Lung (tissue), 12 donors: Measurements from ENCODE around the gene SGSM2. TPM values are rescaled to one million over a fixed set of nuclear protein-coding genes. Genes with fewer than 3 reads are reported as not detected.
"Not testable (repeated sequence)": the region's sequence is repeated elsewhere in the genome, so short reads cannot be mapped to it uniquely, and the experiment has no call there.

ENCODE experiments used
- ATAC-seq: fragments of 200-7000 bp; cut with Tn5 transposase; one replicate; pipeline ENCODE4 v1.9.1; 2020; ENCODE audit warnings: moderate number of reproducible peaks; ENCODE audit not compliant: insufficient read depth, low FRiP score
- DNase-seq, 3 donors: peaks; one replicate each; pipeline ENCODE4 v3.0.0-alpha.2; 2013 to 2017
- H3K27ac ChIP-seq, 2 donors: one replicate each; pipeline ENCODE4 v1.5.1; 2013; ENCODE audit warnings: mild to moderate bottlenecking in 2 of 2, moderate library complexity in 2 of 2, control low read depth in 1 of 2, inconsistent platforms in 1 of 2, low read depth in 1 of 2, low read length in 1 of 2
- H3K27me3 ChIP-seq, 3 donors: one replicate each; pipeline ENCODE4 v1.5.1; 2013; ENCODE audit warnings: low read length in 2 of 3; ENCODE audit not compliant: control insufficient read depth in 3 of 3, insufficient read depth in 3 of 3
- H3K36me3 ChIP-seq, 4 donors: one replicate each; pipeline ENCODE4 v1.5.1; 2013; ENCODE audit warnings: low read length in 4 of 4, mild to moderate bottlenecking in 1 of 4, moderate library complexity in 1 of 4; ENCODE audit not compliant: control insufficient read depth in 4 of 4, insufficient read depth in 4 of 4
- H3K4me1 ChIP-seq, 5 donors: one replicate each; pipeline ENCODE4 v1.5.1; 2013; ENCODE audit warnings: low read length in 5 of 5, mild to moderate bottlenecking in 2 of 5, moderate library complexity in 1 of 5; ENCODE audit not compliant: control insufficient read depth in 5 of 5, insufficient read depth in 5 of 5
- H3K4me3 ChIP-seq: one replicate; pipeline ENCODE4 v1.5.1; 2013; ENCODE audit warnings: mild to moderate bottlenecking, control low read depth, moderate library complexity
- H3K9ac ChIP-seq, 2 donors: one replicate each; pipeline ENCODE4 v1.5.1; 2013; ENCODE audit warnings: low read length in 2 of 2, control low read depth in 1 of 2; ENCODE audit not compliant: insufficient read depth in 1 of 2
- H3K9me3 ChIP-seq, 4 donors: one replicate each; pipeline ENCODE4 v1.5.1; 2013; ENCODE audit warnings: low read length in 3 of 4, mild to moderate bottlenecking in 1 of 4, moderate library complexity in 1 of 4; ENCODE audit not compliant: control insufficient read depth in 4 of 4, insufficient read depth in 3 of 4
- WGBS, 2 donors: extraction: QIAGEN DNeasy Blood & Tissue Kit; methylation state at CpG; one replicate each; pipeline ENCODE4 v1.1.7; 2013; 5-methylcytosine and 5-hydroxymethylcytosine counted together
- polyA plus RNA-seq, 2 donors: library from polyadenylated mRNA; stranded (reverse); fragments of 200-250 nt; gene quantifications; one replicate each; pipeline ENCODE4 v1.2.1, GENCODE V29; 2013
- total RNA-seq, 2 donors: library from RNA; depleted of rRNA in 1 of 2; stranded (reverse); fragments of >200 nt in 1 of 2; gene quantifications; one replicate each; pipeline ENCODE4 v1.2.1, GENCODE V29; 2014 to 2021
- TF ChIP-seq, protein P1 (sequence below): IDR thresholded peaks from 2 replicates; pipeline ENCODE4 v1.5.1; 2012; ENCODE audit warnings: mild to moderate bottlenecking; ENCODE audit errors: control extremely low read depth, extremely low read depth
- donor health status: control.
- donor health status: control.
- donor health status: Bipolar disorder and iron deficiency.
- donor health status: healthy.
- donor health status: DM: yes; HTN: yes; CAD: no.

The SGSM2 gene
- total and polyA plus RNA-seq, 4 donors: 33.1 to 60.8 (median 52.4) TPM

GRCh38 chr17:2309338-2310154 is 27.8 kb upstream of the SGSM2 start:
- no peak for ATAC-seq
- TF ChIP-seq, protein P1, sequence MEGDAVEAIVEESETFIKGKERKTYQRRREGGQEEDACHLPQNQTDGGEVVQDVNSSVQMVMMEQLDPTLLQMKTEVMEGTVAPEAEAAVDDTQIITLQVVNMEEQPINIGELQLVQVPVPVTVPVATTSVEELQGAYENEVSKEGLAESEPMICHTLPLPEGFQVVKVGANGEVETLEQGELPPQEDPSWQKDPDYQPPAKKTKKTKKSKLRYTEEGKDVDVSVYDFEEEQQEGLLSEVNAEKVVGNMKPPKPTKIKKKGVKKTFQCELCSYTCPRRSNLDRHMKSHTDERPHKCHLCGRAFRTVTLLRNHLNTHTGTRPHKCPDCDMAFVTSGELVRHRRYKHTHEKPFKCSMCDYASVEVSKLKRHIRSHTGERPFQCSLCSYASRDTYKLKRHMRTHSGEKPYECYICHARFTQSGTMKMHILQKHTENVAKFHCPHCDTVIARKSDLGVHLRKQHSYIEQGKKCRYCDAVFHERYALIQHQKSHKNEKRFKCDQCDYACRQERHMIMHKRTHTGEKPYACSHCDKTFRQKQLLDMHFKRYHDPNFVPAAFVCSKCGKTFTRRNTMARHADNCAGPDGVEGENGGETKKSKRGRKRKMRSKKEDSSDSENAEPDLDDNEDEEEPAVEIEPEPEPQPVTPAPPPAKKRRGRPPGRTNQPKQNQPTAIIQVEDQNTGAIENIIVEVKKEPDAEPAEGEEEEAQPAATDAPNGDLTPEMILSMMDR: no peak
- 69 to 79% methylated on average over 6 of the region's 6 CpGs for WGBS, 2 donors
- DNase-seq: peak in 2 of 3 donors; percentile 9 to 11
- Histone ChIP-seq H3K36me3 (no peaks in the 10 kb centered on the region), H3K4me1 (peaks cover 0 to 8% (median 2%) of the 10 kb centered on the region in 5 donors), H3K9ac (peak overlapping the region in 1 of 2 donors; percentile 23), H3K27ac (no peak overlapping the region), H3K4me3 (no peak overlapping the region), H3K27me3 (no peaks in the 10 kb centered on the region), H3K9me3 (no peaks in the 10 kb centered on the region)

DNA sequence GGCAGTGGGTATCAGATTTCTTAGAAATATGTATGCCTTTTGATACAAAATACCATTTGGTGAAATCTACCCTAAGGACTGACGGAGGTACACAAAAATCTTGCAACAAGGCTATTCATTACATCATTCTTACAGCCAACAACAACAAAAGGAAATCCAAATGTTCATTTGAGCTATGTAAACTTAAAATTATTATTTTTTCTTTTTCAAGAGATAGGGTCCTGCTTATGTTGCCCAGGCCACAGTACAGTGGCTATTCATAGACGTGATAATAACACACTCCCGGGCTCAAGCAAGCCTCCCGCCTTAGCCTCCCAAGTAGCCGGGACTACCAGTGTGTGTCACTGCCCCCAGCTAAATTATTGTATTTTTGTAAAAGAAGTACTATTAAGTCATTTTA is 24.6 kb upstream of the SGSM2 start:
- Histone ChIP-seq H3K27ac (no peak overlapping the region), H3K36me3 (no peaks in the 10 kb centered on the region), H3K27me3 (no peaks in the 10 kb centered on the region), H3K4me3 (no peak overlapping the region), H3K4me1 (peaks cover 0 to 8% (median 0%) of the 10 kb centered on the region in 5 donors), H3K9me3 (no peaks in the 10 kb centered on the region), H3K9ac (no peak overlapping the region)
- TF ChIP-seq, protein P1: no peak
- DNase-seq (no peak), ATAC-seq (no peak)
- 88 to 96% methylated on average over 5 of the region's 5 CpGs for WGBS, 2 donors

- not testable (repeated sequence) for H3K9me3 ChIP-seq, H3K9ac ChIP-seq, H3K27me3 ChIP-seq, ATAC-seq, H3K4me1 ChIP-seq, H3K36me3 ChIP-seq, H3K4me3 ChIP-seq, DNase-seq, H3K27ac ChIP-seq
- WGBS, 2 donors: 94 to 97% methylated on average over 7 of the region's 7 CpGs
Observed at GRCh38 chr17:2316916-2317205, 20.4 kb upstream of the SGSM2 start.

- ATAC-seq: no peak
- Histone ChIP-seq H3K9me3 (no peaks in the 10 kb centered on the region), H3K27ac (no peak overlapping the region), H3K9ac (no peak overlapping the region), H3K4me3 (no peak overlapping the region), H3K4me1 (no peaks in the 10 kb centered on the region), H3K36me3 (peaks cover under 1 to 14% (median 4%) of the 10 kb centered on the region in 4 donors), H3K27me3 (no peaks in the 10 kb centered on the region)
- DNase-seq: no peak
- TF ChIP-seq, protein P1: no peak
- WGBS, 2 donors: 96% methylated on average over 3 of the region's 3 CpGs
Observed at GRCh38 chr17:2317796-2318195, 19.5 kb upstream of the SGSM2 start.
